HepG2 (cell line): ENCODE measurements around the gene DSTN. TPM values are rescaled to one million over a fixed set of nuclear protein-coding genes. Genes with fewer than 3 reads are reported as not detected.

ENCODE experiments used
- AHR ChIP-seq: IDR thresholded peaks from 2 replicates; pipeline ENCODE4 v1.6.1; 2018; ENCODE audit warnings: missing genetic modification reagents, missing compliant biosample characterization
- BHLHE40 ChIP-seq: IDR thresholded peaks from 2 replicates; pipeline ENCODE4 v1.6.1; 2011; ENCODE audit warnings: low read length, improper control_type of control experiment
- IKZF4 ChIP-seq: sonication (generic); formaldehyde crosslinking; IDR thresholded peaks from 2 replicates; pipeline ENCODE4 v1.5.1; 2020; ENCODE audit warnings: borderline replicate concordance, mild to moderate bottlenecking, low read depth, missing genetic modification reagents; ENCODE audit errors: not compliant biosample characterization
- MED13 ChIP-seq: sonication (generic); formaldehyde crosslinking; IDR thresholded peaks from 2 replicates; pipeline ENCODE4 v1.5.0; 2020; ENCODE audit warnings: missing genetic modification reagents
- MXI1 ChIP-seq: IDR thresholded peaks from 3 replicates; pipeline ENCODE4 v1.6.1; 2012; ENCODE audit warnings: low read depth, low read length, inconsistent platforms, borderline replicate concordance
- RARA ChIP-seq: IDR thresholded peaks from 2 replicates; pipeline ENCODE4 v1.6.1; 2016; ENCODE audit warnings: missing genetic modification reagents, missing compliant biosample characterization
- ZNF180 ChIP-seq: sonication (generic); formaldehyde crosslinking; IDR thresholded peaks from 2 replicates; pipeline ENCODE4 v1.4.0; 2020; ENCODE audit warnings: low read depth, missing genetic modification reagents, borderline replicate concordance
- ZNF451 ChIP-seq: sonication (generic); formaldehyde crosslinking; IDR thresholded peaks from 2 replicates; pipeline ENCODE4 v1.5.0; 2020; ENCODE audit warnings: mild to moderate bottlenecking, missing genetic modification reagents
- ZNF530 ChIP-seq: sonication (generic); formaldehyde crosslinking; IDR thresholded peaks from 2 replicates; pipeline ENCODE4 v1.5.0; 2020; ENCODE audit warnings: low read depth, mild to moderate bottlenecking, missing genetic modification reagents
- ZNF652 ChIP-seq: IDR thresholded peaks from 2 replicates; pipeline ENCODE4 v1.6.1; 2016; ENCODE audit warnings: low read depth, borderline replicate concordance
- ZNF766 ChIP-seq: sonication (generic); formaldehyde crosslinking; IDR thresholded peaks from 2 replicates; pipeline ENCODE4 v1.5.0; 2020; ENCODE audit warnings: missing genetic modification reagents, borderline replicate concordance
- ZSCAN21 ChIP-seq: sonication (generic); formaldehyde crosslinking; IDR thresholded peaks from 2 replicates; pipeline ENCODE4 v1.8.0; 2022; ENCODE audit warnings: mild to moderate bottlenecking, missing genetic modification reagents, moderate library complexity, borderline replicate concordance
- polyA plus RNA-seq, 8 experiments: library from polyadenylated mRNA; depleted of rRNA in 3 of 8; stranded (reverse) in 7 of 8; unstranded in 1 of 8; fragments of >200 nt; fragmentation: Illumina TruSeq in 4 of 8; extraction: Trizol in 4 of 8; gene quantifications; 2 replicates each; pipeline versions ENCODE4 v1.2.1 to v1.2.3, GENCODE V29; 2011 to 2016; ENCODE audit warnings: low read depth in 4 of 8, missing spikeins in 1 of 8, mixed read lengths in 1 of 8; ENCODE audit not compliant: insufficient read depth in 1 of 8
- total RNA-seq, 5 experiments: library from RNA; depleted of rRNA; stranded (reverse); fragments of >200 nt; fragmentation: Illumina TruSeq; extraction: Trizol; gene quantifications; 2 replicates each; pipeline ENCODE4 v1.2.3, GENCODE V29; 2016; ENCODE audit warnings: low read depth in 1 of 5
- TF ChIP-seq, protein P1 (sequence below): sonication (generic); formaldehyde crosslinking; IDR thresholded peaks from 2 replicates; pipeline ENCODE4 v1.5.1; 2020; ENCODE audit warnings: missing genetic modification reagents, mild to moderate bottlenecking, borderline replicate concordance
- TF ChIP-seq, protein P2 (sequence below): sonication (generic); formaldehyde crosslinking; IDR thresholded peaks from 2 replicates; pipeline ENCODE4 v1.4.0; 2020; ENCODE audit warnings: missing genetic modification reagents
- TF ChIP-seq, protein P3 (sequence below): sonication (generic); formaldehyde crosslinking; IDR thresholded peaks from 2 replicates; pipeline ENCODE4 v1.8.0; 2022; ENCODE audit warnings: low read depth, missing genetic modification reagents
- TF ChIP-seq, protein P4 (sequence below), 2 experiments: sonication (generic) in 1 of 2; formaldehyde crosslinking in 1 of 2; IDR thresholded peaks; 2 replicates each; pipeline versions ENCODE4 v1.6.1 to v1.9.0; 2014 to 2022; ENCODE audit warnings: antibody characterized with exemption in 1 of 2, borderline replicate concordance in 1 of 2, inconsistent platforms in 1 of 2, low read depth in 1 of 2, missing genetic modification reagents in 1 of 2
- TF ChIP-seq, protein P5 (sequence below): sonication (generic); formaldehyde crosslinking; IDR thresholded peaks from 2 replicates; pipeline ENCODE4 v1.5.0; 2020; ENCODE audit warnings: missing genetic modification reagents

DSTN gene
- total and polyA plus RNA-seq, 2 of the 13 experiments (the other 11 are each of a cell fraction or from before 2014, with no cell fraction given): 27.6 to 106 TPM

DNA sequence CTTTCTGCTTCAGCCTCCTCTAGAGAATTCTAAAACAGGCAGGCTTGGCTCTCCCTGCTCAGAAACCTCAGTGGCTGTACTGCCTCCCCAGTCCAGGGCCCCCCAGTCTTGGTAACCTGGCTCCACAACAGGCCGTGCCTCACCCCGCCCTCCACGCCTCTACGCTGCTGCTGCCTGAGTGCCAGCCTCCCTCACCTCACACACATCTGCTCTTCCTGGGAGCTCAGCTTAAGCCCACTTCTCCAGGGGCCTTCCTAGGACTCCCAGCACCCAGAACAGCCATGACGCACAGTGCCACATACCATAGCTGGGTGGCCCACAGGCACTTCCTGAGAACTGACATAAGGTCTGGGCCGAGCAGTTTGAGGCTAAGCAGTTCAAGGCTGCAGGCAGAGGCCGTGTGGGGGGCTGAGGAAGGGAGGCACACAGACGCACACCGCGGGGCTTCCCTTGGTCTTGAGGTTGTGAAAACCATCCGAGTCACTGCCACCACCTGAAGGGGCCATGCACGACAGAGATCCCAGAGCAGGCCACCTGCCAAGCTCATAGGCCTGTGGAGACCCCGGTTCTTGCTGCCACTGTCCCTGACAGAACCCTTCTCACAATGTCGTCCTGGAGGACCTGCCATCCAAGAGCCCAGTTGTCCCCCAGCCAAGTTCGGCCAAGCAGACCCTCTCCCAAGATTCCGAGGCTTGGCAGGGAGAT lies 42.6 kb downstream of the DSTN start (continued):
- TF ChIP-seq ZNF530 (CRISPR knock-in tag) (no peak), ZNF766 (CRISPR knock-in tag) (peak; percentile 84), ZNF180 (CRISPR knock-in tag) (0 out of 2 replicates have a peak, but pooled peaks have one; percentile 24), ZNF451 (CRISPR knock-in tag) (0 out of 2 replicates have a peak, but pooled peaks have one; percentile 74), MED13 (CRISPR knock-in tag) (0 out of 2 replicates have a peak, but pooled peaks have one; percentile 68), ZNF652 (CRISPR knock-in tag) (no peak), ZSCAN21 (CRISPR knock-in tag) (peak; percentile 67; the same call in 1 of the 2 replicates), AHR (CRISPR knock-in tag) (no peak), BHLHE40 (no peak), RARA (peak; percentile 25; the same call in 1 of the 2 replicates), MXI1 (no peak), IKZF4 (no peak)
- TF ChIP-seq, protein P1, sequence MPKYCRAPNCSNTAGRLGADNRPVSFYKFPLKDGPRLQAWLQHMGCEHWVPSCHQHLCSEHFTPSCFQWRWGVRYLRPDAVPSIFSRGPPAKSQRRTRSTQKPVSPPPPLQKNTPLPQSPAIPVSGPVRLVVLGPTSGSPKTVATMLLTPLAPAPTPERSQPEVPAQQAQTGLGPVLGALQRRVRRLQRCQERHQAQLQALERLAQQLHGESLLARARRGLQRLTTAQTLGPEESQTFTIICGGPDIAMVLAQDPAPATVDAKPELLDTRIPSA (CRISPR knock-in tag): 0 out of 2 replicates have a peak, but pooled peaks have one; percentile 9
- TF ChIP-seq, protein P2, sequence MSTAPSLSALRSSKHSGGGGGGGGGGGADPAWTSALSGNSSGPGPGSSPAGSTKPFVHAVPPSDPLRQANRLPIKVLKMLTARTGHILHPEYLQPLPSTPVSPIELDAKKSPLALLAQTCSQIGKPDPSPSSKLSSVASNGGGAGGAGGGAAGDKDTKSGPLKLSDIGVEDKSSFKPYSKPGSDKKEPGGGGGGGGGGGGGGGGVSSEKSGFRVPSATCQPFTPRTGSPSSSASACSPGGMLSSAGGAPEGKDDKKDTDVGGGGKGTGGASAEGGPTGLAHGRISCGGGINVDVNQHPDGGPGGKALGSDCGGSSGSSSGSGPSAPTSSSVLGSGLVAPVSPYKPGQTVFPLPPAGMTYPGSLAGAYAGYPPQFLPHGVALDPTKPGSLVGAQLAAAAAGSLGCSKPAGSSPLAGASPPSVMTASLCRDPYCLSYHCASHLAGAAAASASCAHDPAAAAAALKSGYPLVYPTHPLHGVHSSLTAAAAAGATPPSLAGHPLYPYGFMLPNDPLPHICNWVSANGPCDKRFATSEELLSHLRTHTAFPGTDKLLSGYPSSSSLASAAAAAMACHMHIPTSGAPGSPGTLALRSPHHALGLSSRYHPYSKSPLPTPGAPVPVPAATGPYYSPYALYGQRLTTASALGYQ (CRISPR knock-in tag): no peak
- TF ChIP-seq, protein P3, sequence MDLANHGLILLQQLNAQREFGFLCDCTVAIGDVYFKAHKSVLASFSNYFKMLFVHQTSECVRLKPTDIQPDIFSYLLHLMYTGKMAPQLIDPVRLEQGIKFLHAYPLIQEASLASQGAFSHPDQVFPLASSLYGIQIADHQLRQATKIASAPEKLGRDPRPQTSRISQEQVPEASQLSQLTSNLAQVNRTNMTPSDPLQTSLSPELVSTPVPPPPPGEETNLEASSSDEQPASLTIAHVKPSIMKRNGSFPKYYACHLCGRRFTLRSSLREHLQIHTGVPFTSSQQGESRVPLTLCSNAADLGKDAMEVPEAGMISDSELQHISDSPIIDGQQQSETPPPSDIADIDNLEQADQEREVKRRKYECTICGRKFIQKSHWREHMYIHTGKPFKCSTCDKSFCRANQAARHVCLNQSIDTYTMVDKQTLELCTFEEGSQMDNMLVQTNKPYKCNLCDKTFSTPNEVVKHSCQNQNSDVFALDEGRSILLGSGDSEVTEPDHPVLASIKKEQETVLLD (CRISPR knock-in tag): no peak
- TF ChIP-seq, protein P4, sequence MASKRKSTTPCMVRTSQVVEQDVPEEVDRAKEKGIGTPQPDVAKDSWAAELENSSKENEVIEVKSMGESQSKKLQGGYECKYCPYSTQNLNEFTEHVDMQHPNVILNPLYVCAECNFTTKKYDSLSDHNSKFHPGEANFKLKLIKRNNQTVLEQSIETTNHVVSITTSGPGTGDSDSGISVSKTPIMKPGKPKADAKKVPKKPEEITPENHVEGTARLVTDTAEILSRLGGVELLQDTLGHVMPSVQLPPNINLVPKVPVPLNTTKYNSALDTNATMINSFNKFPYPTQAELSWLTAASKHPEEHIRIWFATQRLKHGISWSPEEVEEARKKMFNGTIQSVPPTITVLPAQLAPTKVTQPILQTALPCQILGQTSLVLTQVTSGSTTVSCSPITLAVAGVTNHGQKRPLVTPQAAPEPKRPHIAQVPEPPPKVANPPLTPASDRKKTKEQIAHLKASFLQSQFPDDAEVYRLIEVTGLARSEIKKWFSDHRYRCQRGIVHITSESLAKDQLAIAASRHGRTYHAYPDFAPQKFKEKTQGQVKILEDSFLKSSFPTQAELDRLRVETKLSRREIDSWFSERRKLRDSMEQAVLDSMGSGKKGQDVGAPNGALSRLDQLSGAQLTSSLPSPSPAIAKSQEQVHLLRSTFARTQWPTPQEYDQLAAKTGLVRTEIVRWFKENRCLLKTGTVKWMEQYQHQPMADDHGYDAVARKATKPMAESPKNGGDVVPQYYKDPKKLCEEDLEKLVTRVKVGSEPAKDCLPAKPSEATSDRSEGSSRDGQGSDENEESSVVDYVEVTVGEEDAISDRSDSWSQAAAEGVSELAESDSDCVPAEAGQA (IDR thresholded peaks at IDR 0.05; ENCODE audit: low read depth): no peak
- TF ChIP-seq, protein P4 (CRISPR knock-in tag; IDR thresholded peaks at IDR 0.05; ENCODE audit: borderline replicate concordance): 0 out of 2 replicates have a peak, but pooled peaks have one; percentile 26
- TF ChIP-seq, protein P5, sequence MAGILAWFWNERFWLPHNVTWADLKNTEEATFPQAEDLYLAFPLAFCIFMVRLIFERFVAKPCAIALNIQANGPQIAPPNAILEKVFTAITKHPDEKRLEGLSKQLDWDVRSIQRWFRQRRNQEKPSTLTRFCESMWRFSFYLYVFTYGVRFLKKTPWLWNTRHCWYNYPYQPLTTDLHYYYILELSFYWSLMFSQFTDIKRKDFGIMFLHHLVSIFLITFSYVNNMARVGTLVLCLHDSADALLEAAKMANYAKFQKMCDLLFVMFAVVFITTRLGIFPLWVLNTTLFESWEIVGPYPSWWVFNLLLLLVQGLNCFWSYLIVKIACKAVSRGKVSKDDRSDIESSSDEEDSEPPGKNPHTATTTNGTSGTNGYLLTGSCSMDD (CRISPR knock-in tag): 0 out of 2 replicates have a peak, but pooled peaks have one; percentile 75
